ENCODE results near the gene FLG2. TPM values are rescaled to one million over a fixed set of nuclear protein-coding genes. Genes with fewer than 3 reads are reported as not detected.

Gene FLG2
- total RNA-seq, 1 donor from 2014 or later: not detected

DNA sequence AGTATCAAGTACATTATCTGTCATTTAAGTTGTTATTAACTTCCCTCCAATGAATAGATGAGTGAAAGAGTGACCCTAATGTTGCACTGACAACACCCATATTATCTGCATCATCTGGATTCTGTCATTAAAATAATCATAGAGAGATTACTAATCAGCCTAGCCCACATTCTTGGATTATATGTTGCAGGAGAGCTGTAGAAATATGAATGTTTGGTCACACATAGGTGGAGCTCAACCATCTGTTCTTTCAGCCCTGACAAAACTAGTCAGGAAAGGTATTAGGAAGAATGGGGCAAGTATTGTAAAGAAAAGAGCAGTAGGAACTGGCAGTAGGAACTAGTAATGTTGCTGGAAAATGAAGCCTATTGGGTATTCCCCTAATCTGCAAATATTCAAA lies 15.4 kb downstream of the FLG2 start:
- no peak for DNase-seq
- Histone ChIP-seq H3K36me3 (no peaks in the 10 kb centered on the region), H3K27ac (no peak overlapping the region), H3K4me1 (no peaks in the 10 kb centered on the region), H3K27me3 (no peaks in the 10 kb centered on the region), H3K4me3 (no peak overlapping the region), H3K9me3 (no peaks in the 10 kb centered on the region)
- TF ChIP-seq CTCF (IDR thresholded peaks at IDR 0.05): no peak
- intact Hi-C loops (cut with DNase I): no loop called here
- no peak for ATAC-seq

- no peaks in the 10 kb centered on the region for H3K36me3 ChIP-seq
- ATAC-seq (no peak), DNase-seq (no peak)
- no peak overlapping the region for H3K4me3 ChIP-seq
- no peak overlapping the region for H3K27ac ChIP-seq
- H3K9me3 ChIP-seq: no peaks in the 10 kb centered on the region
- no peaks in the 10 kb centered on the region for H3K27me3 ChIP-seq
- no peak for TF ChIP-seq CTCF (IDR thresholded peaks at IDR 0.05)
- no peaks in the 10 kb centered on the region for H3K4me1 ChIP-seq
- intact Hi-C loops (cut with DNase I): no loop called here
Observed at GRCh38 chr1:152343006-152343405, 16.8 kb downstream of the FLG2 start.

DNA sequence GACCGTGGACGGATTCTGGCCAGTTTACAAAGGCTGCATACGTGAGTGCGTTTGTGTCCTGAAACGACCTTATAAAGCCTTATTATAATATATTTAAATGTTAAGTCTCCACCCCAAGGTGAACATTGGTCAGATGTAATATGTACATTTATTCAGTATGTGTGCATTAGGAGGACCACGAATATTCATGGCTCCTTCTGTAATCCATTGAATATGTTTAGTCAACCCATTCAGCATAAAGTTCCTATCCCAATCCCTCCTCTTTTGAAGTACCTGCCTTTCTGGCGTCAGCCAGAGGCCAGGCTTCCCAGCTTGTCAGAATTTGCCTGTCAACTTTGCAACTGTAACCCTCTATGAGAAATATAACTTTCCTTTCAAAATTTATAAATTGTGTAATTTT lies 24.4 kb downstream of the FLG2 start:
- ATAC-seq (no peak), DNase-seq (no peak)
- no peaks in the 10 kb centered on the region for H3K27me3 ChIP-seq
- H3K36me3 ChIP-seq: no peaks in the 10 kb centered on the region
- no peak overlapping the region for H3K4me3 ChIP-seq
- no peaks in the 10 kb centered on the region for H3K4me1 ChIP-seq
- H3K9me3 ChIP-seq: no peaks in the 10 kb centered on the region
- intact Hi-C loops (cut with DNase I): no loop called here
- no peak for TF ChIP-seq CTCF (IDR thresholded peaks at IDR 0.05)
- no peak overlapping the region for H3K27ac ChIP-seq

DNA sequence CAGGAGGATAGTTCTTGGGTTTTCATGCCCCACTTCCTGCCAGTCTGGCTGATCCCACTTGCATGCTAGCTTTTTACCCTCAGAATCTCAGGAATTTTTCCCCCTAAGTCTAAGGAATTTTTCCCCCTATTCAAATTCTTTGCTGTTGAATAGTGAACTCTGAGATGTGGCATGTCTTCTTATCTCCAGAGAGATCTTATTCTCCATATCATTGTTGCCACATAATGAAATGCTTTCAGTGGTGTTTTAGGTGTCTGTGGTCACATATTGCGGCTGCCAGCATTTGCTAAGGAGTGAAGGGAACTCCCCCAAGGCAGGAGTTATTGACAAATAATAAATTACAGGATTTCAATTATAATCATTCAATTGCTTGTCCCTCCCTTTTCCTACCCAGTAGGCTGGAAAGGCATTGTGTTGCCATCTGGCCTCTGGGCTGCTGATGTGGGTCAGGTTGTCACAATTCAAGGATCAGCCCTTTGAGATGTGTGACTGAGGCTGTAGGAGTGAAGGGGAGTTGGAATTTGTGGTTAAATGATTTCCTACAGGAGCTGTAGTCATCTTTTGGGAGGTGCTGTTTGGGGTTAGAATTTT lies 30.9 kb downstream of the FLG2 start:
- no peak for TF ChIP-seq CTCF (IDR thresholded peaks at IDR 0.05)
- no peak overlapping the region for H3K4me3 ChIP-seq
- no peak overlapping the region for H3K27ac ChIP-seq
- no peaks in the 10 kb centered on the region for H3K4me1 ChIP-seq
- no peaks in the 10 kb centered on the region for H3K27me3 ChIP-seq
- DNase-seq (no peak), ATAC-seq (no peak)
- H3K9me3 ChIP-seq: no peaks in the 10 kb centered on the region
- intact Hi-C loops (cut with DNase I): no loop called here
- H3K36me3 ChIP-seq: no peaks in the 10 kb centered on the region

DNA sequence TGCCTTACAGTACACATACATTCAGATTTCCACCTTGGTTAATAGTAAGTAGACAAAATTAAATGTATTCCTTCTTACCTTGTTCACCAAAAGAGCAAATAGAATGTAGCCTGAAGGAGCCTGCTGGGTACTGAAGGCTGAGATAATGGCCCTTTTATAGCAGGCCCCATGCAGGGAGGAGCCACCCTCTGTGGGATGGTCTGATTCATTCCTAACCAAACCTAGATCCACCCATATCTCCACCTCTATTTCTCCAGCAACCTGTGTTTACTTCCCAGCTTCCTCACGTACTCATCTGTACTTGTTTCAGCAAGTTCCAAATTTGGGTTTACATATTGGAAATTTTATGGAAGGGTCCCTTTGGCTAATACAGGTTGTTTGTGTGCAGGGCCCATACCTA lies 34.7 kb downstream of the FLG2 start, which contains the start of gene FLG:
FLG (minus strand) TSS at position 129 of the 400 bp plus-strand sequence. CDS start 9,783 bp downstream, outside the sequence.
- H3K27ac ChIP-seq: no peak within 1 kb of the TSS
- no peak within 1 kb of the TSS for H3K4me3 ChIP-seq
- ATAC-seq (no peak), DNase-seq (no peak)
- intact Hi-C loops (cut with DNase I): no loop called here
- no peaks in the 10 kb centered on the region for H3K27me3 ChIP-seq
- H3K4me1 ChIP-seq: no peaks in the 10 kb centered on the region
- no peak for TF ChIP-seq CTCF (IDR thresholded peaks at IDR 0.05)
- no peaks in the 10 kb centered on the region for H3K9me3 ChIP-seq
- H3K36me3 ChIP-seq: no peaks in the 10 kb centered on the region

- intact Hi-C loops (cut with DNase I): no loop called here
- TF ChIP-seq CTCF (IDR thresholded peaks at IDR 0.05): no peak
- H3K4me1 ChIP-seq: no peaks in the 10 kb centered on the region
- H3K36me3 ChIP-seq: no peaks in the 10 kb centered on the region
- ATAC-seq (no peak), DNase-seq (no peak)
- no peaks in the 10 kb centered on the region for H3K9me3 ChIP-seq
- H3K27me3 ChIP-seq: no peaks in the 10 kb centered on the region
- H3K27ac ChIP-seq: no peak overlapping the region
- no peak overlapping the region for H3K4me3 ChIP-seq
Observed at GRCh38 chr1:152313970-152314369, 45.8 kb downstream of the FLG2 start.

Measured in upper lobe of right lung (tissue), 1 donor.